Measurements from ENCODE around the gene SAXO1.

The SAXO1 gene

DNA sequence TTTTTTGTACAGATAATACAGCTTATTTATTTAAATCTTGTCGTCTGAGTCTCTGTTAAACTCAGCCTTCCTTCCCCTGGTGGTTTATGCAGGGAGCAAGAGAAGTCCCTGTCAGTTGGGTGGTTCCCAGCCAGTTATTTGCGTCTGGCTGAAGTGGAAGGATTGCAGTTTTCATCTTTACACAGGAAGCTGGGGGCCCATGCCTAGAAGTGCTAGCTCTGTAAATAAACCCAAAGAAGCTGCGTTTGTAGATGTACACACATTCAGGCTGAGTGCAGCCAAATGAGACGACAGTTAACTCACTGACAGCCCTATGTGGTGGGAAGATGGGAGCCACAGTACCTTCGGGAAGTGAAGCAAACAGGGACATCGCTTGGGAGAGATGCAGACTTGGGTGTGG, 122.1 kb downstream of the SAXO1 start:
- no peak for DNase-seq (ENCODE audit: low read depth)

DNA sequence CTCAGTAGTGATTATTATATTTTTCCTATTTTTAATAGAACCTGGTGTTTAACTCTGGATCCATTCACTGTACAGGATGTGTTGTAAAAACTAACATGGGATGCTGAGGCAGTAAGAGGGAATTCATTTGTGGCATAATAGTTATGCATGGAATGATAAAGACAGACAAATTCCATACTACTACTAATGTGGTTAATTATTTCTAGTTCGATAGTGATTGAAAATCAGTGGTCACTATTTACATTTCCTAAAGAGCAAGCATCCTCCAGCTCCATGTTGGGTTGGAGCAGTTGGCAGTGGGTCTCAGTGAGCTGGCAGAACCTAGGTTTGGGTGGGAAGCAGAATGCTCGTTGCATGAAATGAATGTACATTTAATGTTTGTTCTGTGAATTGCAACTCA, 122.6 kb downstream of the SAXO1 start:
- no peak for DNase-seq (ENCODE audit: low read depth)

DNA sequence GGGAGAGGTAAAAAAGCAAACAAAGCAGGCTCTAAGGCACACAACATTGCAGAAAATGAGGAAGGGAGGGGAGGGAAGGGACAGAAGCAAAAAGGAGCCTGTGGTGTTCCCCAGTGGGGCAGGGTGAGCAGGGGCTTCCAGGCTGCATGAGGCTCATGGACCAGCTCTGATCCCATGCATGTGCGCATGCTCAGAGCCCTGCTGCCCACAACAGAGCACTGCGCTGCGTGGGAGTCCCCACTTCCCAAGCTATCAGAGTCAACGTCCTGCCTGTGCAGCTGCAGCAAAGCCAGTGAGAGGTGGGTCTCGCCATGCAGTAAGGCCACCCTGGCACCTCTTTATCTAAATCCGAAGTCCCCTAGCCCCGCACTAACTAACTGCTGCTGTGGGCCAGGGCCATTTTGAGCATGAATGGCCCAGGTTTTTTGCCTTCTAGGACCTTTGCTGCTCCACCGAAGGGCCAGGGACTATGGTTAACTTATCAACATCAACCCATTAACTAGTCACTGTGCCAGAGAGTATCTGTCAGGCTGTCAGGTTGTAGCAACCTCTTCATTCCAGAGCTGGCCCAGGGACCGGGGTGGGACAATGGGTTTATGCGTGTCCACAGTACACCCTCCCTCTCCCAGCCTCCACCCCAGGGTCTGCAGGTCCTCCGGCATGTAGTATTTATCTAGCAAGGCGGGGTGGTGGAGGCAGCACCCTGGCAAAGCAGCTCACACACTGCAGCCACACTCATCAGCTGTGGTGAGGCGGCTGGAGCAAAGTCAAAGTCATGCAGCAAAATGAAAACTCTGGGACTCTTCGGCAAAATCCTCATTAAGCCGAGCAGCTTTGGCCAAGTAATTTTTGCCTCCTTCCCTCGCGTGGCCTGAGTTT, 123.6 kb downstream of the SAXO1 start:
- DNase-seq (ENCODE audit: low read depth) = no peak

DNA sequence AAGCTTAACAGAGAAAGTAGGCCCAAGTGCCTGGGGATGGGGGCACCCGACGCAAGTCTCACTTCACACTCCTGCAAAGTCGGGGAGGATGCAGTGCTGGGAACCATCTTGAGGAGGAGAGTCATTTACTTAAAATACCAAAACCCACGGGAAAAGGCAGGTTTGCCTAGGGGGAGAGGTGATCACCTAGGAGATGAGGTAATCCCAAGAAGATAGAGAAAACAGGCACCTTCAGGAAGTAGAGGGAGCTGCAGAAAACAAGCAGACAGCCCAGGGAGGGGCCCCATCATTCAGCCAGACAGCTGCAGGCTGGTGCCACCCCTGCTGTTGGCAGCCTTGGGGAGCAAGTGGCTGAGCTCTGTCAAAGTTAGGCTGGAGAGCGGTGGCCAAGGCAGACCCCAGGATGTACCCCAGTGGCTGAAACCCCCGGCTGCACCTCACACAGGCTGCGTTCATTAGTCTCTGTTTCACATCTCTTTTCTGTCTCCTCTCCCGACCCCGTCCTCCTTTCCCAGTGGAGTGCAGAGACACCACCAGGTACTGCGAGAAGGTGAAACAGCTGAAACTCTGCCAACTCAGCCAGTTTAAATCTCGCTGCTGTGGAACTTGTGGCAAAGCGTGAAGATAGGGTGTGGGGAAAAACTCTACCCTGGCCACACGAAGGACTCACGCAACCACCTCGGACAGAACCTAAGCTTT, 124.9 kb downstream of the SAXO1 start:
- no peak for DNase-seq (ENCODE audit: low read depth)

DNA sequence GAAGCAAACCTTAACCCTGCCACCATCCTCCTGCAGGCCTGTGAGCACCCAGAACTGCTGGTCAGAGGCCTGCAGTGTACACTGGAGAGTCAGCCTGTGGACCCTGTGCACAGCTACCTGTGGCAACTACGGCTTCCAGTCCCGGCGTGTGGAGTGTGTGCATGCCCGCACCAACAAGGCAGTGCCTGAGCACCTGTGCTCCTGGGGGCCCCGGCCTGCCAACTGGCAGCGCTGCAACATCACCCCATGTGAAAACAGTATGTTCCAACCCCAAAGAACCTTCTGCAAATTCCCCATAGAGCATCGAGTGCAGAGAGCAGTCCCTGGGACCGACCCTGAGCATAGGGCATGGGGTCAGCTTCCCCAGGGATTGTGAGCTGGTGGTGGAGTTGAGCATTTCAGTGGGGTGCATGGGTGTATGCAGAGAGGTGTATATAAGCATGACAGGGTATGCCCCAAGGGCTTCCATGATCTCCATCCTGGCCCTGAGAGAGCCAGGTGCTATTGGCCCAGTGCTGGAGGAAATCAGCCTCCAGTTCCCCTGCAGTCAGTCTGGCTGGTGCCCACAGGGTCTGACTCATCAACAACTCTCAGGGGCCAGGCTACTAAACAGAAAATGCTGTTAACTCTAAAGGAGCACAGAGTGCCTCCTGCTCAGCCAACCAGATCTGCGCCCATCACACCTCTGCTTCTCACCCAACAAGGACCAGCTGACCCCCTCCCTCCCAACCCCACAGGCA, 126.2 kb downstream of the SAXO1 start:
- no peak for DNase-seq (ENCODE audit: low read depth)

DNA sequence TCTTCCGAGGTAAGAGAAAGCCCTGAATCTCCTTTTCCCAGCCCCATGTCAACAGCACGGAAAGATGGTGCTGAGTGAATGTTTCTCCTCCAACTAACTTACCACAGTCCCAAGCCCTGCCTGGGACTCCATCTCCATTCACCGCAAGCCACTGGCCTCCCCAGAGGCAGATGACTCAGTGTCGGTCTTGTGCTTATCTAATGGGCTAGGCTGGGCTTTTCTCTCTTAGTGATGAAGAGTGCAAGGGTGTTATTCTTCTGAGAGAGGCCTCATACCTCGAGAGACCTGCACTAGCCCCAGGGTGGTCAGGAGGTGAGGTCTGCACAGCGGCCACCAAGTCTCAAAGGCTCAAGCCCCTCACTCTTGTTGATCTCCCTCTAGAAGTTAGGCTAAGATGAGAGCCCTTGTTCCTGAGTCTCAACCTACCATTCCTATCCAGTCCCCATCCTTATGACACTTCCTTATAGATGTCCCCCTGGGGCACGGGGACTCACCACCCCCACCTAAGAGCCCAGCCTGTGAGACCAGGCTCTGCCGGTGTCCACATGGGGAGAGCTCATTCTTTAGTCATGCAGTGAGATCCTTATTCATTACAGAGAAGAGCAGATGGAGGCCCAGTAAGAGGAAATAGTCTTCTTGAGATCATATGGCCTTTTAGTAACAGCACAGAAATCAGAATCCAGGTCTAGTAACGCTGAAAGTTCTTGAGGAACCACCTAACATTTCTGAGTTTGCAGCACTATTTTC, 127.0 kb downstream of the SAXO1 start:
- DNase-seq (ENCODE audit: low read depth) = no peak

DNA sequence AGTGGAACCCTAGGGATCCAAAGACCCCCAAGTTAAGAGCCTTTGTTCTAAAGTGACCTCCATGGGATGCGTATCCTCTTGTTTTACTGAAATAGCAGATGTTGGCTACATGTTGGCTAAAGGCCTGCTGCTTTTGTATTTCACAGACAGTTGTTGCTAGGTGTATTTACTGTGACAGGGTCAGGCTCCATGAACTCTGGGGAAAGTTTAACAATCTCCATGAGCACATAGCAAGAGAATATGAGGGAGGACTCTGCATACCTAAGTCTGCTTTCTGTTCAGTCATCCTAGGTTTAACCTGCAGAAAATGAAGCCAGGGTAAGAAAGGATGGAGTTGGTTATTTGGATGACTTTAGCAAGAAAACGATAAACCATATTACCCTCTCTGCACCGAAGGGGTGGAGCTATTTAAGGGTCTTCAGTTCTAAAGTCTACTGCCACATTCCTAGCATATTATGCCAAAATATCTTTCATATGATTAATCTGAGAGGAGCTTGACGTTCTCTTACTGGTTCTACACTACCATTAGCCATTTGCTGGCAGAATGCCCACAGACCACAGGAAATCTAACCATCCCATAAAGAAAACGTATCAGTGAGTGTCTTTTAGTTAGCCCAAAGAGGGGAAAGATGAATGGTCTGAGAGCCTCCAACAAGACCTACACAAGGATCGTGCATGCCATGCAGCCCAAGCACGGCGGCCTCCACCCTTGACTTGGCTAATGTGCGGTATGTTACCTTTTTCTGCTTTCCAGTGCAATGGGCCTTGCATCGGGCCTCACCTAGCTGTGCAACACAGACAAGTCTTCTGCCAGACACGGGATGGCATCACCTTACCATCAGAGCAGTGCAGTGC, 127.8 kb downstream of the SAXO1 start:
- DNase-seq (ENCODE audit: low read depth) = no peak

DNA sequence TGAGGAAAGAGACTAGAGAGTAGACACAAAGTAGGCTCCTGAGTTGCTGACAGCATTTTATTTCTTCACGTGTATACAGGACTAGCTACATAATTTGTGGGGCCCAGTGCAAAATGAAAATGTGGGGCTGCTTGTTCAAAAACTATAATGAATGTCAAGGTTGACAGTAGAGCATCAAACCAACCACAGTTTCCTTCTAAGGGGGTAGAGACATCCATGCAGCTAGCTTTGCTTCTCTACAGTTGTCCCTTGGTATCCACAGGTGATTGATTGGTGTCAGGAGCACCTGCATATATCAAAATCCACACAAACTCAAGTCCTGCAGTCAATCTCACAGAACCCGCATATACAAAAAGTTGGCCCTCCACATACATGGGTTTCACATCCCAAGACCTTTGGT, 129.6 kb downstream of the SAXO1 start:
- DNase-seq (ENCODE audit: low read depth) = no peak

DNA sequence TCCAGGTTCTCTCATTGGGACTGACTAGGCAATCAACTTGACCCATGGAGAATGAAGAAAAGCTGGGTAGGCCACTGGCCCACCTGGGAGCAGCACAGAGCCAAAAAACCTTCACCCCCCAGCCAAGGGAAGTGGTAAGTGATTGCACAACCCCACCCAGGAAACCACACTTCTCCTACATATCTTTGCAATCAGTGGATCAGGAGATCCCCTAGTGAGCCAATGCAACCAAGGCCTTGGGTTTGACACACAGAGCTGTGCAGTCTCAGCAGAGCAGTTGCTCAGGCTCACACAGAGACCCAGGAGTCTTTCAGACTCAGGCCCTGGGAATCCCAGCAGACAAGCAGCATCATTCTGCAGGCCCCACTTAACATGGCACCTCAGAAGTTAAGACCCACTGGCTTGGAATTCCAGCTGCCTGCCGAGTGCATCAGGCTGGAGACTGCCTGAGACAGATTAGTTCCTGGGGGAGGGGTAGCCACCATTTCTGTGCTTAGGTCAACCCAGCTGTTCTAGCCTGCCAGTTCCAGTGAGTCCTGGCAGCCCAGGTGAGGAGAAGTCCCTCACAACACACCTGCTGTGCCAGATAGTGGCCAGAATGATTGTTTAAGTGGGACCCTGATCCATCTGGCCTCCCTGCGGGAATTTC, 136.4 kb downstream of the SAXO1 start:
- no peak for DNase-seq (ENCODE audit: low read depth)

DNA sequence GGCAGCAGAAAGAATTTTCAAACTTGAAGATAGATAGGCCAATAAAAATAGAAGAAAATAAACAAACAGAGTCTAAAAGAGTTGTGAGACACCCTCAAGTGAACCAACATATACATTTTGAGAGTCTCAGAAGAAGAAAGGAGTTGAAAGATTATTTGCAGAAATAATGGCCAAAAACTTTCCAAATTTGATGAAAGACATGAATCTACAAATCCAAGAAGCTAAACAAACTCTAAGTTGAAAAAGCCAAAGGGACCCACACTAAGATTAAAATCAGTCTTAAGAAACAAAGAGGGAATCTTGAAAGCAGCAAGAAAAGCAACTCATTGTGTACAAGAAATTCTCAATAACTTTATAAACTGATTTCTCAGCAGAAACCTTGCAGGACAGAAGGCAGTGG, 137.0 kb downstream of the SAXO1 start:
- no peak for DNase-seq (ENCODE audit: low read depth)

DNA sequence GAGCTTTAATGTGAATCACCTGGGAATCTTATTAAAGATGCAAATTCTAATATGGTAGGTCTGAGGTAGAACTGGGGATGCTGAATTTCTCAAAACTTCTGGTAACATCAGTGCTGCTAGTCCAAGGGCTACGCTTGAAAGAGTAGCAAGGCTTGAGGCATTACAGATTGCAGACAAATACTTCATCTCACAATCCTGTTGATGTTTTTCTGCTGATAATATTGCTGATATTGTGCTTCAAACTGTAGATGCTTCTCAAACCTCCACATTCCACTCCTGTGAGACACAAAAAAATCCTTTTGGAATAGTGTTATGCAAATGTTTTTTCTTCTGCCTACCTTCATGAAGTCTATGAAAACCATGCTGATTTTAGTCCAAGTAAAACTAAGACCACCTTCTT, 139.5 kb downstream of the SAXO1 start:
- no peak for DNase-seq (ENCODE audit: low read depth)

DNA sequence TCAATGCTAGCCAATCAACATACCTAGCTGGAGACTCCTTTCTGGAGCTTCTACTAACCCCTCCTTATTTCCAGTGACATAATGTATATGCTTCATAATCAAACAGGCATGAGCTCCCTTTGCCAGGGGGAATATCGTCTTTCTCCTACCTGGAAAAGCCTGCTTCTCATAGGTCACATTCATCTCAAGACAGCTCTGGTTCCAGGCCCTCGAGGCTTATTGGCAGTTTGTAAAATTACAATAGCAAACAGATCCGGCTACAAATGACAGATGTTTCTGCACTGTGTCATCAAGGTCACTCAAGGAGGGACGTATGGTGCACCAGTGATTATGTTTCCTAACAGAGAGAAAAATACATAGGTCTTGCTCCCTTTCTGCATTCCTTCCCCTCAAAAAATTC, 140.0 kb downstream of the SAXO1 start:
- no peak for DNase-seq (ENCODE audit: low read depth)

DNA sequence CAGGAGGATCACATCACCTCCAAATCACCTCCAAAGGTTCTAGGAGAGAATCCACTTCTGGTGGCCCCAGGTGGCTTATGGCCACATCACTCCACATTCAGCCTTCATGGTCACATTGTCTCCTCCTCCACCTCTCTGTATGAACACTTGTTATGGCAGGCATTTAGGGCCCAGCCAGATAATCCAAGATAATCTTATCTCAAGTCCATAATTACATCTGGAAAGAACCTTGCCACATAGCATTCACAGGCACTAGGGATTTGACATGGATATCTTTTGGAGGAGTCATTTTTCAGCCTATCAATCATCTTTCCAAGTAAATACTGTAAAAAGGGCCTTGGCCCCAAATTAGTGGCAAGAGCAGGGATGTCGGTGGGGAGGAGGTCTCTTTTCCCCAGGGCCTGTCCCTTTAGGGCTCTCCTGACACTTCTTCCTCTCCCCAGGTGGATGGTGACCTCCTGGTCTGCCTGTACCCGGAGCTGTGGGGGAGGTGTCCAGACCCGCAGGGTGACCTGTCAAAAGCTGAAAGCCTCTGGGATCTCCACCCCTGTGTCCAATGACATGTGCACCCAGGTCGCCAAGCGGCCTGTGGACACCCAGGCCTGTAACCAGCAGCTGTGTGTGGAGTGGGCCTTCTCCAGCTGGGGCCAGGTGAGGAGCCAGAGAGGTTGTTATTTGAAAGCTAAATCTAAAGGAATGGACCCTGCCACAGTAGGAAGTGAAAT, 140.9 kb downstream of the SAXO1 start:
- DNase-seq (ENCODE audit: low read depth) = no peak

DNA sequence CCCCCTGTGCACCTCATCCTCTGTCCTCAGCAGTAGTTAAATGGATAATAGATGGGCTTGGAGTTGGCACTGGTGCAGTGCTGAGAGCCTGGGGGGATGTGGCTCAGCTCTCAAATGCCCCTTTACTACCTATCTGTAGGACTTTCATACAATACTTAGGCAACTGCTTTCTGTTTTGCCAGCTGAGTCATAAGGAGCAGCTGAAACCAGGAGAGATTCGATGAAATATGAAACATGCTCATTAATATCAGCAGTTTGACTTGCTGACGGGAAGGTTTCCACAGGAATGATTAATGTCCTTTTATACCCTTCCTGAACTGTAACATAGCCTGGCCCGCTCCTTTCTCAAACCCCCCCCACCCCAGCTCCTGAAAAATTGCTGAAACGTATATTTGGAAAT, 142.6 kb downstream of the SAXO1 start:
- no peak for DNase-seq (ENCODE audit: low read depth)

DNA sequence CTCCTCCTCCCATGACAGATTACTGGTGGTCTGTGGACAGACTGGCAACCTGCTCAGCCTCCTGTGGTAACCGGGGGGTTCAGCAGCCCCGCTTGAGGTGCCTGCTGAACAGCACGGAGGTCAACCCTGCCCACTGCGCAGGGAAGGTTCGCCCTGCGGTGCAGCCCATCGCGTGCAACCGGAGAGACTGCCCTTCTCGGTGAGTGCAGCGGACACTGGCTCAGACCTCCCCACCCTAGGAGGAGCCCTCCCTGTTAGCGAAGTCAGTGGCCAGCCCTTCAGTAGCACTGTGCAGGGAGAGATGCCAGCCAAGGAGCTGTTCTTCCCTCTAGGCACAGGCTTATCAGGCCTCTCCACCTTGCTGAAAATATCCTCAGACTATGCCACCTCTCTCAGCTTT, 143.5 kb downstream of the SAXO1 start:
- DNase-seq (ENCODE audit: low read depth) = no peak

DNA sequence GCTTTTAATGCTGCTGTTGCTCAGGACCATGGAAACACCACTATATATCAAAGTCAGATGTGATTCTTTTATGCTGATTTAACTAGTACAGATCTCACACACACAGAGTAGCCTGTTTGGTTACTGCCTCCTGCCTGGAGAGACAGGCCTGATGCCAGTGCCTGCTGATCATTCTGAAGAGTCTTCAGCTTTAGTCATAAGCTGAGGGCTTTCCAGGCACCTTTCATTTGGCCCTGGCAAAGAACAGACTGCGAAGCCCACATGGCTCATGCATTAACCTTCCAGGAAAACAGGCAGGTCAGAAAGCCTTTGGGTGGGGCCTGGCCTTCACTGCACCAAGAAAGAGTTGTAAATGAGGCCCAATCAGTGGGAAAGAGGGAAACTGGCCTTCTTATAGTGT, 144.7 kb downstream of the SAXO1 start:
- no peak for DNase-seq (ENCODE audit: low read depth)

DNA sequence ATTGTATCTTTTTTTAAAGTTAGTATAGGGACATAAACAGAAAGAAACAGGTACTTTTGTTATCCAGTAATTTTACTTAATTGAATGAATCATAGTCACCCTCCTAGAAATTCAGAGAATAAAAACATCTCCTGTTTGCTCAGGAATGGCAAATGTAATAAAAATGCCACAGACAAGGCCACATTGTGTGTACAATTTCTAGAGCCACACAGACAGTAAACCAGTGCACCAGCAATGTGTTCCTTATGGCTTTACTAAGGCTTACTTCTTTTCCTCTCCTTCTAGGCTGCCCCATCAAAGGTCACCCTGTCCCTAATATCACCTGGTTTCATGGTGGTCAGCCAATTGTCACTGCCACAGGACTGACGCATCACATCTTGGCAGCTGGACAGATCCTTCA, 145.5 kb downstream of the SAXO1 start:
- DNase-seq (ENCODE audit: low read depth) = no peak

DNA sequence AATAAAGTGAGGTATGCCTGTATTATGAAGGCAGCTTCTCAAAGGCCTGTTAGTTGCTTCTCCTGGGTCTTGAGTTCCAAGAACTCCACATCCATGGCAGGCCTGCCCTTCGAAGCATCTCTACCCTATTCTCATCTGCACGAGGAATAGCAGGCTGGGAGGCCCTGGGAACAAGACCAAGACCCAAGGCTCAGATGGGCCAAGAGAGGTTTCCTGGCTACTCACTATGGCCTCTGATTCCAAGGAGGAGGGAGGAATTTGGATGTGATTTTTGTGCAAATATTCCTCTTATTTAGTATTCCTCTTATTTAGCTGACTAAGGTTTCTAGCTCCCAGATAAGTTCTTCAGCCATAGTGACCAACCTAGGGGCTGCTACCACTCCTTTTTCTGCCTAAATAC, 151.3 kb downstream of the SAXO1 start:
- no peak for DNase-seq (ENCODE audit: low read depth)

DNA sequence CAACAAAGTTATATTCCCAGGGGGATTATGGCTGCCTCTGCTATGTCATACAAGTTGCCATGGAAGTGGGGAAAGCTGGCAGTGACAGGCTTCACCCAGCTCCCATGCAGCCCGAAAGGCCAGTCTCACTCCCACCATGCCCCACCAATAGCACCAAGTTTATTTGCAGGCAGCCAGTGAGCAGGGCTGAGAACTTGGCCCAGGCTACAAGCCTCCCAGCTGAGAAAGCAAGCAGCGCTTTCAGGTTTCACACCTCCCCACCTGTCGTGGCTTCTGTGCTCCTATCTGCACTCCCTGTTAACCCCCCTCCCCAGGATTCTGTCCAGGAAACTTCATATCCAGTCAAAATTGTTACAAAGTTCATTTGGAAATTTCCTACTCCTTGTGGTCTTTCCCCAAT, 155.0 kb downstream of the SAXO1 start:
- DNase-seq (ENCODE audit: low read depth) = no peak
